Measurements from ENCODE around the gene CLP1.

Gene CLP1

GRCh38 chr11:57657194-57658022 is at the start of gene CLP1:
Gene CLP1 (plus strand): TSS chr11:57657762. CDS start chr11:57659477, 1,715 bp downstream.
- peak; percentile 98 for DNase-seq (ENCODE audit: low spot score)

- no peak for DNase-seq (ENCODE audit: low spot score)
Measured at GRCh38 chr11:57610170-57610569, 47.4 kb upstream of the CLP1 start.

GRCh38 chr11:57614234-57614772 is 43.3 kb upstream of the CLP1 start:
- no peak for DNase-seq (ENCODE audit: low spot score)

GRCh38 chr11:57615308-57615707 is 42.3 kb upstream of the CLP1 start:
- DNase-seq (ENCODE audit: low spot score) = no peak

- DNase-seq (ENCODE audit: low spot score) = no peak
Measured at GRCh38 chr11:57616595-57616994, 41.0 kb upstream of the CLP1 start.

- no peak for DNase-seq (ENCODE audit: low spot score)
Measured at GRCh38 chr11:57618438-57618837, 39.1 kb upstream of the CLP1 start.

GRCh38 chr11:57619331-57619730 is 38.2 kb upstream of the CLP1 start:
- DNase-seq (ENCODE audit: low spot score) = no peak

GRCh38 chr11:57620467-57620866 is 37.1 kb upstream of the CLP1 start:
- peak; percentile 49 for DNase-seq (ENCODE audit: low spot score)

GRCh38 chr11:57622263-57622662 is 35.3 kb upstream of the CLP1 start:
- DNase-seq (ENCODE audit: low spot score) = no peak

GRCh38 chr11:57624864-57625263 is 32.7 kb upstream of the CLP1 start:
- no peak for DNase-seq (ENCODE audit: low spot score)

- DNase-seq (ENCODE audit: low spot score) = no peak
Measured at GRCh38 chr11:57626895-57627294, 30.7 kb upstream of the CLP1 start.

GRCh38 chr11:57630171-57630570 is 27.4 kb upstream of the CLP1 start:
- DNase-seq (ENCODE audit: low spot score) = no peak

GRCh38 chr11:57632116-57632515 is 25.4 kb upstream of the CLP1 start:
- no peak for DNase-seq (ENCODE audit: low spot score)

- DNase-seq (ENCODE audit: low spot score) = no peak
Measured at GRCh38 chr11:57633394-57634070, 24.0 kb upstream of the CLP1 start.

- no peak for DNase-seq (ENCODE audit: low spot score)
Measured at GRCh38 chr11:57634311-57634710, 23.3 kb upstream of the CLP1 start.

- DNase-seq (ENCODE audit: low spot score) = no peak
Measured at GRCh38 chr11:57635246-57635645, 22.3 kb upstream of the CLP1 start.

- no peak for DNase-seq (ENCODE audit: low spot score)
Measured at GRCh38 chr11:57637626-57638004, 19.9 kb upstream of the CLP1 start.

GRCh38 chr11:57638005-57638781 is 19.4 kb upstream of the CLP1 start:
- no peak for DNase-seq (ENCODE audit: low spot score)

GRCh38 chr11:57638811-57639320 is 18.7 kb upstream of the CLP1 start:
- no peak for DNase-seq (ENCODE audit: low spot score)

- no peak for DNase-seq (ENCODE audit: low spot score)
Measured at GRCh38 chr11:57639321-57640067, 18.1 kb upstream of the CLP1 start.

- no peak for DNase-seq (ENCODE audit: low spot score)
Measured at GRCh38 chr11:57640068-57640800, 17.3 kb upstream of the CLP1 start.
